Endothelial cell of umbilical vein (primary cell): Measurements from ENCODE around the gene ACTMAP. TPM values are rescaled to one million over a fixed set of nuclear protein-coding genes. Genes with fewer than 3 reads are reported as not detected.

Source experiments
- BruUV-seq: library from RNA; stranded (reverse); fragments of 400-500 nt; replicated peaks from 2 replicates; lab custom pipeline; 2021; lab: Mats Ljungman, UMichigan
- CTCF ChIA-PET: fragments of 300-600, 350-600 bp; sonication (Branson Sonifier 250); formaldehyde crosslinking; loops from one replicate; lab custom pipeline; 2021; ENCODE audit warnings: antibody characterized with exemption, inconsistent platforms; lab: Charles Lee
- POLR2A ChIA-PET: fragments of 300-600, 350-600 bp; sonication (Branson Sonifier 250); formaldehyde crosslinking; loops from one replicate; lab custom pipeline; 2021; ENCODE audit warnings: antibody characterized with exemption, inconsistent platforms; lab: Charles Lee
- DNase-seq: peaks from one replicate; pipeline ENCODE4 v3.0.0-alpha.2; 2011; ENCODE audit warnings: low read depth, low spot score
- FAIRE-seq: peaks from 2 replicates; lab custom pipeline; 2011; peaks lifted over from hg19 to GRCh38; lab: Jason Lieb, UNC
- H2AFZ ChIP-seq: 2 replicates; pipeline ENCODE4 v1.6.0; 2012; ENCODE audit warnings: low read depth, low read length, control low read depth, inconsistent platforms
- H3K27ac ChIP-seq: 2 replicates; pipeline ENCODE4 v1.5.1; 2011; ENCODE audit warnings: low read depth, mild to moderate bottlenecking, control low read depth, low read length, moderate library complexity; ENCODE audit not compliant: insufficient read depth
- H3K27me3 ChIP-seq, 2 experiments: 2 replicates each; pipeline versions ENCODE4 v1.6.0 to v1.6.1; 2011; ENCODE audit warnings: low read length in 2 of 2, mixed read lengths in 1 of 2; ENCODE audit not compliant: control insufficient read depth in 2 of 2, insufficient read depth in 2 of 2
- H3K36me3 ChIP-seq, 2 experiments: 2 replicates in 1 of 2; 3 replicates in 1 of 2; pipeline ENCODE4 v1.5.1; 2011; ENCODE audit warnings: low read length in 2 of 2, mild to moderate bottlenecking in 1 of 2, moderate library complexity in 1 of 2; ENCODE audit not compliant: control insufficient read depth in 2 of 2, insufficient read depth in 2 of 2; ENCODE audit errors: extremely low read depth in 1 of 2
- H3K4me1 ChIP-seq: 3 replicates; pipeline ENCODE4 v1.5.1; 2011; ENCODE audit warnings: mild to moderate bottlenecking, low read length; ENCODE audit not compliant: control insufficient read depth, insufficient read depth; ENCODE audit errors: extremely low read depth
- H3K4me2 ChIP-seq: 2 replicates; pipeline ENCODE4 v1.6.1; 2011; ENCODE audit warnings: low read length, control low read depth, mixed read lengths; ENCODE audit not compliant: insufficient read depth
- H3K4me3 ChIP-seq, 3 experiments: fragments of 200-600 bp in 1 of 3; sonication (generic), shearing (Covaris generic) in 1 of 3; replicated peaks in 1 of 3; 2 replicates each; pipeline ENCODE4 v1.5.1; 2011 to 2016; ENCODE audit warnings: control low read depth in 3 of 3, low read length in 3 of 3, mild to moderate bottlenecking in 2 of 3, inconsistent platforms in 1 of 3, low read depth in 1 of 3, moderate library complexity in 1 of 3; ENCODE audit not compliant: insufficient read depth in 1 of 3
- H3K79me2 ChIP-seq: 2 replicates; pipeline ENCODE4 v1.6.0; 2012; ENCODE audit warnings: low read length, inconsistent platforms; ENCODE audit not compliant: control insufficient read depth, insufficient read depth
- H3K9ac ChIP-seq: replicated peaks from 2 replicates; pipeline ENCODE3; 2011; ENCODE audit warnings: low read length, control low read depth; ENCODE audit not compliant: insufficient read depth; ENCODE audit errors: extremely low read depth
- H3K9me1 ChIP-seq: replicated peaks from 3 replicates; pipeline ENCODE4 v1.6.0; 2011; ENCODE audit warnings: mild to moderate bottlenecking, low read length; ENCODE audit not compliant: control insufficient read depth, insufficient read depth; ENCODE audit errors: extremely low read depth
- H3K9me3 ChIP-seq: replicated peaks from 2 replicates; pipeline ENCODE4 v1.5.1; 2012; ENCODE audit warnings: low read length, inconsistent platforms; ENCODE audit not compliant: control insufficient read depth, insufficient read depth
- H4K20me1 ChIP-seq: replicated peaks from 2 replicates; pipeline ENCODE3; 2011; ENCODE audit warnings: mild to moderate bottlenecking, low read length; ENCODE audit not compliant: control insufficient read depth, insufficient read depth; ENCODE audit errors: extremely low read depth
- CTCF ChIP-seq, 2 donors: IDR thresholded peaks; 1 replicate in 1 of 2; 2 replicates in 1 of 2; pipeline ENCODE4 v1.5.1; 2011; ENCODE audit warnings: low read length in 2 of 2, mild to moderate bottlenecking in 2 of 2, moderate library complexity in 2 of 2, control low read depth in 1 of 2, inconsistent platforms in 1 of 2, low read depth in 1 of 2; ENCODE audit not compliant: insufficient read depth in 1 of 2; ENCODE audit errors: extremely low read depth in 1 of 2
- EZH2 ChIP-seq: IDR thresholded peaks from 2 replicates; pipeline ENCODE4 v1.6.1; 2012; ENCODE audit warnings: borderline replicate concordance, low read depth, mild to moderate bottlenecking, moderate library complexity, low read length, inconsistent platforms; ENCODE audit not compliant: severe bottlenecking
- FOS ChIP-seq: IDR thresholded peaks from 2 replicates; pipeline ENCODE4 v1.6.1; 2011; ENCODE audit warnings: mild to moderate bottlenecking, low read length, moderate library complexity, borderline replicate concordance; ENCODE audit not compliant: insufficient read depth
- GATA2 ChIP-seq: IDR thresholded peaks from 2 replicates; pipeline ENCODE4 v1.7.0; 2011; ENCODE audit warnings: low read depth, mild to moderate bottlenecking, moderate library complexity, mixed read lengths, low read length; ENCODE audit not compliant: insufficient read length, insufficient read depth
- JUN ChIP-seq: IDR thresholded peaks from 2 replicates; pipeline ENCODE4 v1.6.1; 2011; ENCODE audit warnings: borderline replicate concordance, low read depth; ENCODE audit not compliant: insufficient read length, insufficient read depth
- MYC ChIP-seq: IDR thresholded peaks from one replicate; pipeline ENCODE4 v1.6.1; 2011; ENCODE audit warnings: mild to moderate bottlenecking, low read depth, low read length
- POLR2A ChIP-seq: IDR thresholded peaks from 2 replicates; pipeline ENCODE4 v1.6.1; 2012; ENCODE audit warnings: low read depth, mild to moderate bottlenecking, control low read depth, low read length
- POLR2AphosphoS5 ChIP-seq: IDR thresholded peaks from 2 replicates; pipeline ENCODE4 v1.6.1; 2012; ENCODE audit warnings: low read depth, mild to moderate bottlenecking, control low read depth, low read length, moderate library complexity; ENCODE audit not compliant: insufficient read depth
- dilution Hi-C: fragments of 300-500 bp; cut with MboI; formaldehyde crosslinking; loops from one replicate; pipeline ENCODE4 v1.15.0; 2019; ENCODE audit warnings: low sequenced_read_pairs; ENCODE audit not compliant: extremely low pct_ligation_motif_present
- intact Hi-C: fragments of 100-400 bp; cut with micrococcal nuclease; formaldehyde crosslinking; loops from one replicate; pipeline ENCODE4 v1.10.0; 2022
- polyA plus RNA-seq, 4 experiments: library from polyadenylated mRNA; depleted of rRNA in 3 of 4; stranded (reverse) in 3 of 4; unstranded in 1 of 4; fragments of >200 nt; gene quantifications; 2 replicates each; pipeline versions ENCODE4 v1.2.1 to v1.2.3, GENCODE V29; 2011 to 2012; ENCODE audit warnings: missing spikeins in 1 of 4
- total RNA-seq: library from RNA; stranded (reverse); gene quantifications from 2 replicates; pipeline ENCODE4 v1.2.3, GENCODE V29; 2021
- TF ChIP-seq, protein P1 (sequence below): IDR thresholded peaks from 2 replicates; pipeline ENCODE4 v1.6.1; 2011; ENCODE audit not compliant: insufficient read depth, insufficient read length

Gene ACTMAP
- total and polyA plus RNA-seq, 2 donors (not counting 3 experiments of a cell fraction or from before 2014, with no cell fraction given): 5.2 to 9.1 TPM

DNA sequence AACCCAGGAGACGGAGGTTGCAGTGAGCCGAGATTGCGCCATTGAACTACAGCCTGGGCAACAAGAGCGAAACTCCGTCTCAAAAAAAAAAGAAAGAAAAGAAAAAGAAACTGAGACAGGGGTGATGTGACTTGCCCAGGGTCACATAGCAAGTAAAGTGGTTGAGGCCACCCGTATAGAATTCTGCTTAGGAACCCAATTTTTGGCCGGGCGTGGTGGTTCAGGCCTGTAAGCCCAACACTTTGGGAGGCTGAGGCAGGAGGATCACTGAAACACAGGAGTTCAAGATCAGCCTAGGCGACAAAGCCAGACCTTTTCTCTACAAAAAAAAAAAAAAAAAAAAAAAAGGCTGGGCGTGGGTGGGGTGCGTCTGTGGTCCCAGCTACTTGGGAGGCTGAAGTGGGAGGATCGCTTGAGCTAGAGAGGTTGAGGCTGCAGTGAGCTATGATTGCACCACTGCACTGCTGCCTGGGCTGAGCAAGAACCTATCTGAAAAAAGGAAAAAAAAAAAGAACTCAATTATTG lies 2.0 kb upstream of the ACTMAP start:
- intact Hi-C loops: no loop called here
- CTCF ChIA-PET: interaction anchor here (1.2 to 2.7 kb wide), 2 partner anchors 46 to 54 kb away, joined by 4 to 8 read pairs; partner anchors contain the start of gene EGLN2

More for the DNA sequence above, 2.0 kb upstream of the ACTMAP start:
- no peaks in the 10 kb centered on the region for H3K9me3 ChIP-seq
- peak overlapping the region; percentile 98 for H3K9ac ChIP-seq
- H3K27me3 ChIP-seq: no peaks in the 10 kb centered on the region
- POLR2A ChIA-PET: interaction anchor here (0.6 to 2.4 kb wide), 4 partner anchors 26 to 287 kb away, joined by 3 to 17 read pairs (median 6); partner anchors contain the start of gene RAB4B
- DNase-seq: no peak
- peaks cover 6 to 14% of the 10 kb centered on the region in 2 experiments for H3K36me3 ChIP-seq
- no peak overlapping the region for H2AFZ ChIP-seq
- dilution Hi-C loops: no loop called here
- peak overlapping the region; percentile 37 for H3K4me2 ChIP-seq
- no peaks in the 10 kb centered on the region for H4K20me1 ChIP-seq
- H3K79me2 ChIP-seq: peaks cover 60% of the 10 kb centered on the region
- no peak for FAIRE-seq
- no peaks in the 10 kb centered on the region for H3K9me1 ChIP-seq
- H3K4me1 ChIP-seq: peaks cover 31% of the 10 kb centered on the region
- no TSS peak for BruUV-seq
- H3K27ac ChIP-seq: peak overlapping the region; percentile 94
- no peak for TF ChIP-seq POLR2AphosphoS5
- no peak for TF ChIP-seq GATA2
- no peak for TF ChIP-seq EZH2
- TF ChIP-seq POLR2A: no peak
- TF ChIP-seq, protein P1, sequence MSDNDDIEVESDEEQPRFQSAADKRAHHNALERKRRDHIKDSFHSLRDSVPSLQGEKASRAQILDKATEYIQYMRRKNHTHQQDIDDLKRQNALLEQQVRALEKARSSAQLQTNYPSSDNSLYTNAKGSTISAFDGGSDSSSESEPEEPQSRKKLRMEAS: no peak
- no peak for TF ChIP-seq CTCF (IDR thresholded peaks at IDR 0.05; ENCODE audit: extremely low read depth in 1 of 2, insufficient read depth in 1 of 2, low read depth in 1 of 2, low read length in 2 of 2)
- TF ChIP-seq FOS: no peak
- TF ChIP-seq MYC: no peak
- TF ChIP-seq JUN: no peak
- peak overlapping the region in 2 of 3 experiments; percentile 65 to 86 for H3K4me3 ChIP-seq
